ENCODE data around the gene IFNAR2.

IFNAR2 gene

DNA sequence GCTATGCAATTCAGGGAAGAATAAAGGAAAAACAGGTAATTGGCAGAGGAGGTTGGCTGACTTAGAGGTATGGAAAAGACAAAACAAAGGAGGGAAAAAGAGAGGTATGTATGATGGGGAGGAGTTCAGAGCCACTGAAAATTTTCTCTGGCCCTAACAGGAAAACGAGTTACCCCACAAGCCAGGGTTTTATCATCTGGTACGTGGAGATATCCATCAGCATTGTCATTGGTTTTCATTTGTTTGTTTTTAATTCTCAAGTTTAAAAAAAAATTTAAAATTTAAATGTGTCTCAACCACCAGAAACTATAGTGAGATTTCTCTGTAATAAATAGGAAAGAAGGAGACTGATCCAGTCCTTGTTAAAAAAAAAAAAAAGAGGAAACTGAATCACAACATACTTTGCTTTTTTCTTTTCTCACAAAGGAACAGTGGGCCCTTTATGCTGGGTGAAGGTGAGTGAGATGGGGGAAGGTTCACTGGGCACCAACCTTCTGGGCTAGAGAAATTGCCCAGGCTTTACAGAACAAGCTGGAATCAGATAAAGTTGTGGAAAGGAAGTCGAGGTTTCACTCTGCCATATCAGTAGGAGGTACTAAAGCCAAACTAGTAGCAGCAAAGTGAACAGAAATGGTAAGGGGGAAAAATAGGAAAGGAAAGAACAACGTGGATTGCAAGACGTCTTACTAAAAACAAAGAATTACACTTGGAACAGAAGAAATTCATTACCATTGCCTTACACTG, 2.7 kb downstream of the IFNAR2 start:
- TF ChIP-seq ZFX (IDR thresholded peaks at IDR 0.05): no peak
- TF ChIP-seq CTCF (conservative IDR thresholded peaks at IDR 0.05): no peak
- no peak overlapping the region for H3K27ac ChIP-seq

GRCh38 chr21:33234635-33235520, 5.1 kb downstream of the IFNAR2 start:
- H3K27ac ChIP-seq: no peak overlapping the region
- TF ChIP-seq ZFX (IDR thresholded peaks at IDR 0.05) (no peak), CTCF (conservative IDR thresholded peaks at IDR 0.05) (no peak)

DNA sequence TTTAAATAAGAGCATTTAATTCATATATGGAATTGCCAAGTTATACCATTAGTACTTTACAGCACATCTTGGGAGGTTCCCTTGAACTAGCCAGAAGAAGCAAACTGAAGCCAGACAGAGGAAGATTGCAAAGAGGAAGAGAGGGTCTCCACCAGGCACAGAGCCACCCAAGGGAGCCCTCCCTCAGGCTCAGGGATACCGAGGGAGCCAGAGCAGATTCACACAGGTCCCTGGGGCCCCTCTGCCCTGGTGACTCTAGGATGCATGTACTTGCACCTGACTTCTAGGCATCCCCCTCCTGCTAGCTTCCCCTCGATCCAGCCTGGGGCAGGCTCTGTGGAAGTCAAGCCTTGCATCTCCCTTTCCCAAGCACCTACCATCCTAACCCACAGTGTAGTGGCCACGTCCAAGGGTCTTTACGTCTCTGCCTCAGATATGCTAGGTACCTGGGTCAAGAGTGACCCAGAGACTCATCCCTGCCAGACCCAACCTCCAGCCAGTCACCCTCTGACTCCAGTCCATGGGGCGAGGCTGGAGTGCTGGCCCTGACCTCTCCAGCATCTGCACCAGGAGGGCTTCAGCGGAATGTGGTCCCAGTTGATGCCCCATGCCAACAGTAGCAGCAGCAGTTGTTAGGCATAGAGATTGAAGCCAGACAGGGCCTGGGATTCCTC, 6.4 kb downstream of the IFNAR2 start:
- no peak overlapping the region for H3K27ac ChIP-seq

DNA sequence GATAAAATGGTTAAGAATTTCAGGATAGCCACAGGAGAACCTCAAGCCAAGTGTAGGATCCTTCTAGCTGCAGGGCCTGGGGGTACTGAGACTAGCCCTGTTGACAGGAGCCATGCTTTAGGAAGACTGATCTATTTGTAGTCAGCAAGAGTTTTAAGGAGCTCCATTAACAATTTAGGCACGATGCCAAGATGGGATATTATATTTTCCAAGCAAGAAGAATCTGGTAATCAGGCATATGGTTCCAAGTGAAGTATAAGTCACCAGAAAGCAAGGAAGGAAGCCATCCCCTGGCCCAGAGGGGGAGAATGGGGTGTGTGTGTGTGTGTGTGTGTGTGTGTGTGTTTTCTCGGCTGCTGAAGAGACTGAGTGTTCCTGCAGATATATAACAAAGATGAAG, 7.0 kb downstream of the IFNAR2 start:
- H3K27ac ChIP-seq: no peak overlapping the region
- TF ChIP-seq ZFX (IDR thresholded peaks at IDR 0.05): no peak
- no peak for TF ChIP-seq CTCF (conservative IDR thresholded peaks at IDR 0.05)

More for the DNA sequence above, 6.4 kb downstream of the IFNAR2 start:
- TF ChIP-seq CTCF (conservative IDR thresholded peaks at IDR 0.05) (no peak), ZFX (IDR thresholded peaks at IDR 0.05) (no peak)

DNA sequence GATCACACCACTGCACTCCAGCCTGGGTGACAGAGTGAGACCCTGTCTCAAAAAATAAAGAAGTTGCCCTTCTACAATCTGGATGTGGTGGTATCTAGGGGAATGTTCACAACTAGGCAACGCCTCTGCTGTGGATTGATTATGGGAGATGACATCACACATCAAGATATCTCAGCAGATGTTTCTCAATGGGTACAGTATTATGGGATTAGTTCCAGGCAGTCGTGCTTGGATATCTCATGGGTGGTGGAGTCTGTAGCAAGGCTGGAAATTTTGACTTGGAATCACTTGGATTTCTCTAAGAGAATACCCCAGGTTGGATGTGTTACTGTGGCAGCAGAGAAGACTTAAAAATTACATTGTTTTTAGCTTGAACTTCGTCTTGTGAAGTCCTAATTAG, 7.7 kb downstream of the IFNAR2 start:
- TF ChIP-seq CTCF (conservative IDR thresholded peaks at IDR 0.05) (no peak), ZFX (IDR thresholded peaks at IDR 0.05) (no peak)
- H3K27ac ChIP-seq: no peak overlapping the region

GRCh38 chr21:33238146-33238545, 8.4 kb downstream of the IFNAR2 start:
- H3K27ac ChIP-seq: no peak overlapping the region
- TF ChIP-seq CTCF (conservative IDR thresholded peaks at IDR 0.05) (no peak), ZFX (IDR thresholded peaks at IDR 0.05) (no peak)

Measured in C4-2B (cell line).